HG03280 (cell line): ENCODE results near the gene SRCIN1.
"Not testable (repeated sequence)": the region's sequence is repeated elsewhere in the genome, so short reads cannot be mapped to it uniquely, and the experiment has no call there.

ENCODE experiments used
- ATAC-seq: cut with Tn5 transposase; IDR thresholded peaks from one replicate; pipeline ENCODE4 v1.9.1; 2021; ENCODE audit warnings: mild to moderate bottlenecking, moderate library complexity; ENCODE audit not compliant: unreplicated experiment

SRCIN1 gene

GRCh38 chr17:38492067-38493040 lies 113.4 kb downstream of the SRCIN1 start:
- ATAC-seq: not testable (repeated sequence)

GRCh38 chr17:38491346-38492066 lies 114.2 kb downstream of the SRCIN1 start:
- ATAC-seq: not testable (repeated sequence)

- not testable (repeated sequence) for ATAC-seq
Observed at GRCh38 chr17:38489774-38490173, 116.0 kb downstream of the SRCIN1 start.

GRCh38 chr17:38485681-38486298 lies 120.0 kb downstream of the SRCIN1 start:
- not testable (repeated sequence) for ATAC-seq

GRCh38 chr17:38485146-38485468 lies 120.6 kb downstream of the SRCIN1 start:
- ATAC-seq: no peak

GRCh38 chr17:38484242-38485145 lies 121.3 kb downstream of the SRCIN1 start:
- not testable (repeated sequence) for ATAC-seq

GRCh38 chr17:38482700-38483043 lies 123.1 kb downstream of the SRCIN1 start:
- ATAC-seq: not testable (repeated sequence)

GRCh38 chr17:38482039-38482699 lies 123.6 kb downstream of the SRCIN1 start:
- ATAC-seq: not testable (repeated sequence)
